ENCODE results near the gene UNC5B.

DNA sequence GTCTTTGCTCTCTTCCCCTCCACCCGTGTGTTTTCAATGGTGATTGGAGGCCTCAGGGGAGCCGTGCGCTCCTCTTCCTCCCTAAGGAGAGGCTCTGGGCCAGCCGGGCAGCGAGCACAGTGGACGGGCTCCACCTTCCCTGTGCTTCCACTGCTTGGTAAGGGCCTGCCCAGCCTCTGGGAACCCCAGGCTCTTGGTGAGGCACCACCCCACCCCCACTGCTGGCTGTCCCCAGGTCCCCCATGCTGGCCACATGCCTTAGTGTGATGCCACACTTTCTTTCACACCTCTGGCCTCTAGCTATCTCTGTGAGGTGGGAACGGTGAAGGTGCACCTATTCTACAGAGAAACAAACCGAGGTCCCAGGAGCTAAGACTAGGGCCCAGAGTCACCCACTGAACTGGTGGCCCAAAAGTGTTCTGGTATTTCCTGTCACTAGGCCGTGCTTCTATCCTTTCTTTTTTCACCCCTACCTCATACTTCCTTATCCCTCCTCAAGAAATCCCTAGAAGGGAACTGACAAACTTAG, 53.3 kb downstream of the UNC5B start:
- TF ChIP-seq, protein P1, sequence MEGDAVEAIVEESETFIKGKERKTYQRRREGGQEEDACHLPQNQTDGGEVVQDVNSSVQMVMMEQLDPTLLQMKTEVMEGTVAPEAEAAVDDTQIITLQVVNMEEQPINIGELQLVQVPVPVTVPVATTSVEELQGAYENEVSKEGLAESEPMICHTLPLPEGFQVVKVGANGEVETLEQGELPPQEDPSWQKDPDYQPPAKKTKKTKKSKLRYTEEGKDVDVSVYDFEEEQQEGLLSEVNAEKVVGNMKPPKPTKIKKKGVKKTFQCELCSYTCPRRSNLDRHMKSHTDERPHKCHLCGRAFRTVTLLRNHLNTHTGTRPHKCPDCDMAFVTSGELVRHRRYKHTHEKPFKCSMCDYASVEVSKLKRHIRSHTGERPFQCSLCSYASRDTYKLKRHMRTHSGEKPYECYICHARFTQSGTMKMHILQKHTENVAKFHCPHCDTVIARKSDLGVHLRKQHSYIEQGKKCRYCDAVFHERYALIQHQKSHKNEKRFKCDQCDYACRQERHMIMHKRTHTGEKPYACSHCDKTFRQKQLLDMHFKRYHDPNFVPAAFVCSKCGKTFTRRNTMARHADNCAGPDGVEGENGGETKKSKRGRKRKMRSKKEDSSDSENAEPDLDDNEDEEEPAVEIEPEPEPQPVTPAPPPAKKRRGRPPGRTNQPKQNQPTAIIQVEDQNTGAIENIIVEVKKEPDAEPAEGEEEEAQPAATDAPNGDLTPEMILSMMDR (conservative IDR thresholded peaks at IDR 0.05 in 1 of 2, IDR thresholded peaks at IDR 0.05 in 1 of 2; ENCODE audit: extremely low read depth in 1 of 2, insufficient read depth in 1 of 2, low read depth in 1 of 2, low read length in 2 of 2), result no peak
- TF ChIP-seq EZH2 (IDR thresholded peaks at IDR 0.05; ENCODE audit: borderline replicate concordance, low read length), result no peak

All from mammary epithelial cell (primary cell).